Esophagus muscularis mucosa (tissue), 3 donors: Measurements from ENCODE around the gene CELSR1.

Experiments
- CTCF ChIP-seq, 3 experiments: fragments of 200-600 bp in 2 of 3; fragments of 450-650 bp in 1 of 3; sonication (generic) in 2 of 3; IDR thresholded peaks; one replicate each; pipeline ENCODE4 v1.5.1; 2017 to 2019; ENCODE audit warnings: antibody characterized with exemption in 3 of 3, mild to moderate bottlenecking in 2 of 3, moderate library complexity in 1 of 3
- POLR2A ChIP-seq: fragments of 450-650 bp; IDR thresholded peaks from one replicate; pipeline ENCODE4 v1.6.1; 2017; ENCODE audit warnings: antibody characterized with exemption, moderate library complexity, mild to moderate bottlenecking, low read depth
- POLR2AphosphoS5 ChIP-seq, 2 donors: sonication (generic); formaldehyde crosslinking; IDR thresholded peaks; one replicate each; pipeline ENCODE4 v1.6.1; 2017; ENCODE audit warnings: antibody characterized with exemption in 2 of 2

DNA sequence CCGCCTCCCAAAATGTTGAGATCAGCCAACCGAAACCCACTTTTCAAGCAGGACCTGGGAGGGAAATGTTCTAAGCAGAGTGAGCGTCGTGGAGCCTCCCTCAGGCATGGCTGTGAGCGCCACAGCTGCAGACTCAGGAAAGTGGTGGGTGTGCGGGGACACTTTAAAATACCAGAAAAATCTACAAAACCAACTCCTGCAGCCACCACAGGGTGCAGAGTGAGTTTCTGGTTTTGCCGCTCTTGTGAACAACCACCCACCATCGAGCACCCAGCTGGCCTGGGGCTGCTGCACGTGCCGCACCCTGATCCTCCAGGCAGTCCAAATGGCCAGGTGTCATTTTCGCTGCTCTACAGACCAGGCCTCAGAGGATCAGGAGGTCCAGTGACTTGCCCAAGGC, 46.9 kb downstream of the CELSR1 start:
- TF ChIP-seq CTCF (IDR thresholded peaks at IDR 0.05) = no peak
- TF ChIP-seq POLR2A = no peak
- no peak for TF ChIP-seq POLR2AphosphoS5 (IDR thresholded peaks at IDR 0.05)
